GM20000 (cell line): ENCODE measurements around the gene OR51B5.
"Not testable (repeated sequence)": the region's sequence is repeated elsewhere in the genome, so short reads cannot be mapped to it uniquely, and the experiment has no call there.

Experiments used
- DNase-seq: peaks from one replicate; pipeline ENCODE4 v3.0.0; 2012; ENCODE audit warnings: low spot score
- TF ChIP-seq, protein P1 (sequence below): IDR thresholded peaks from 2 replicates; pipeline ENCODE4 v1.5.1; 2012; ENCODE audit warnings: mild to moderate bottlenecking, control low read depth; ENCODE audit errors: extremely low read depth, missing control alignments

OR51B5 gene

DNA sequence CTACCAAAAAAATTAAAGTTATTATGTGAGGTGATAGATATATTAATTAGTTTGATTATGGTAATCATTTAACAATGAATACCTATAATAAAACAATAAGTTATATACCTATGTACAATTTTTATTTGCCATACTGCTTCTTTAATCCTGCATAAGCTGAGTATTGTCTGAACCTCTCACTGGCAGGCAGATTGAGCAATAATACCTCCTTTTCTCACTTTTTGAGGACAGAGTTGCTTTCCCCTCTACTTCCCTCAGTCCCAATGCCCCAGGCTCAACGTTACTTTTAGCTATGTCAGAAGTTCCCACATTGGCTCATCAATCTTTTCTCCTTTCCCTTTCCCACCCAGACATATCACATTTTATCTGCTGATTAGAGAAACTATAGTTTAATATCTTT is 6.2 kb upstream of the OR51B5 start:
- no peak for DNase-seq
- TF ChIP-seq, protein P1, sequence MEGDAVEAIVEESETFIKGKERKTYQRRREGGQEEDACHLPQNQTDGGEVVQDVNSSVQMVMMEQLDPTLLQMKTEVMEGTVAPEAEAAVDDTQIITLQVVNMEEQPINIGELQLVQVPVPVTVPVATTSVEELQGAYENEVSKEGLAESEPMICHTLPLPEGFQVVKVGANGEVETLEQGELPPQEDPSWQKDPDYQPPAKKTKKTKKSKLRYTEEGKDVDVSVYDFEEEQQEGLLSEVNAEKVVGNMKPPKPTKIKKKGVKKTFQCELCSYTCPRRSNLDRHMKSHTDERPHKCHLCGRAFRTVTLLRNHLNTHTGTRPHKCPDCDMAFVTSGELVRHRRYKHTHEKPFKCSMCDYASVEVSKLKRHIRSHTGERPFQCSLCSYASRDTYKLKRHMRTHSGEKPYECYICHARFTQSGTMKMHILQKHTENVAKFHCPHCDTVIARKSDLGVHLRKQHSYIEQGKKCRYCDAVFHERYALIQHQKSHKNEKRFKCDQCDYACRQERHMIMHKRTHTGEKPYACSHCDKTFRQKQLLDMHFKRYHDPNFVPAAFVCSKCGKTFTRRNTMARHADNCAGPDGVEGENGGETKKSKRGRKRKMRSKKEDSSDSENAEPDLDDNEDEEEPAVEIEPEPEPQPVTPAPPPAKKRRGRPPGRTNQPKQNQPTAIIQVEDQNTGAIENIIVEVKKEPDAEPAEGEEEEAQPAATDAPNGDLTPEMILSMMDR: no peak

DNA sequence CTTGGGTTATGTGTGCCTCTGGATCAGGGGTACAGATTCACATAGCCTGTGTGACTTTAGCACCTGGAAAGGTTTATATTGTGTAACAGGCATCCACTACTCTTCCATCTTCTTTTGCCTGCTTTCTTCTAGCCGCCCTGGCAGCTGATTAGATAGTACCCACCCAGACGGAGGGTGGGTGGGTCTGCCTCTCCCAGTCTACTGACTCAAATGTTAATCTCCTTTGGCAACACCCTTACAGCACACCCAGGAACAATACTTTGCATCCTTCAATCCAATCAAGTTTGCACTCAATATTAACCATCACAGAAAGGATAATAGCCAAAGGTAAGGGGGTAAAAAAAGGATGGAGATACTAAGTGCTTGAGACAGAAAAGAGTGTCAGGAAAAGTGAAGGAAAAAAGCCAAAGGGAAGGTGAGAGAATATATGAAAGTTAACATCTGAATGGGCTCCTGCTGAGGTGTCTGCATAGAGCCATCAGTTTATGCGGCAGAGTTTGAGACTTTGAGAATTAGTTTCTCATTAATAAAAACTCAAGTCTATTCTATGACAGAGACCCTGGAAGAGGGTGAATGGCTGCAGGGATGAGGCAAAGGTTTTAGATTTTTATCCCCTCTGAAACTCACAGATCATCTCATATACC is 5.3 kb upstream of the OR51B5 start:
- TF ChIP-seq, protein P1: no peak
- DNase-seq: no peak

DNA sequence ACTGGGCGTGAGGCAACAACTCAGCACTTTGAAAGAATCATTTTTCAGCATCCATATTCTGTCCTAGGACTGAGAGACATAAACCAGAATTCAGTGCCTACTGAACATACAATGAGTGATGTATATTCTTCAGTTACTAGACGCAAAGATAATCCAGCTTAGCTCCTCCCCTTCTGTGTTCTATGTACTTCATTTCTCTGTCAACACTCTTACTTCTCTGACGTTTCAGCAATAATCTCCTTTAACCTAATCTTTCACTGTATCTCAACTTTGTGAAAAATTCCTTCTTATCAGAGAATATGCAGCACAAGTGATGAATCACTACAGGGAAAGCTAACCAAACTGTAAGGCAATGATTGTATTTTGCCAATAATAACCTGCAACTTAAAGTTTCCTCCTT is 2.5 kb upstream of the OR51B5 start:
- TF ChIP-seq, protein P1: no peak

DNA sequence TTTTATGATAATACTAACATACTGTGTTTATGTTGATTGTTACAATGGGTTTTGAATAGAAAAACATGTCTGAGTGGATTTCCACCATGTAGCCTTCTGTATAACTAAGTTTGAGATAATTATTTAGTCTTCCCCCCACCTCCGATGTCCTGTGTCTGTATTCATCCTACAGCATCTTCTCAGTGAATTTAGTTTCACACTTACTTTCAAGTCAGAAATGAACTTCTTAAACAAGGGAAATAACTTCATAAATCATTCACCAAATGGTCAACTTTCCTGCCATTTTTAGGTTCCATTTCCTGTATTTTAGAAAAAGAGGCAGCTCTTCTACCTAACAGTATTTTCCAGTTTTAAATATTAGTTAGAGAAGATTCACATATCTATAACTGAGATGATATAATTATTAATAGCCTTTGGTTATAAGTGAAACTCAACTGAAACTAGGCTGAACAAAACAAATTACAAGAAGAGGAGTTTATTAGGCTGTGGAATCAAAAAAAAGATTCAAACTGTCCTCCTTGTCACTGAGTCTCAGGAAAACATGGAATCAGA is 3.5 kb downstream of the OR51B5 start:
- TF ChIP-seq, protein P1: no peak
- no peak for DNase-seq

More for the DNA sequence above, 2.5 kb upstream of the OR51B5 start:
- DNase-seq: no peak

DNA sequence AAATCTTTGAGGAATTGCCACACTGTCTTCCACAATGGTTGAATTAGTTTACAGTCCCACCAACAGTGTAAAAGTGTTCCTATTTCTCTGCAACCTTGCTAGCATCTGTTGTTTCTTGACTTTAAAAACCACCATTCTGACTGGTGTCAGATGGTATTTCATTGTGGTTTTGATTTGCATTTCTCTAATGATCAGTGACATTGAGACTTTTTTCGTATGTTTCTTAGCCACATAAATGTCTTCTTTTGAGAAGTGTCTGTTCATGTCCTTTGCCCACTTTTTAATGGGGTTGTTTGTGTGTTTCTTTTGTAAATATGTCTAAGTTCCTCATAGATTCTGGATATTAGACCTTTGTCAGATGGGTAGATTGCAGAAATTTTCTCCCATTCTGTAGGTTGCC is 6.1 kb downstream of the OR51B5 start:
- DNase-seq: not testable (repeated sequence)

DNA sequence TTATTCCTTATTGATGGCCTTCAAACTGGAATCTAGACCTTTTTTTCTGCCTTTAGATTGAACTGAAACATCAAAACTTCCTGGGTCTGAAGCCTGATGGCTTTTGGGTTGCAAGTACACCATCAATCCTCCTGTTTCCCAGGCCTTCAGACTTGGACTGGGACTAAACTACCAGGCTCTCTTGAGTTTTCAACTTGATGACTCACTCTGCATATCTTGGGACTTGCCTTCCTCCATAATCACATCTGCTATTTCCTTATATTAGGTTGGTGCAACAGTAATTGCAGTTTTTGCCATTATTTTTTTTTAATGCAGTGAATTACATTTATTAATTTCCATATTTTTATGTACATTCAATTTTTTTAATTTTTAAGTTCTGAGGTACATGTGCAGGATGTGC is 7.0 kb downstream of the OR51B5 start:
- TF ChIP-seq, protein P1: no peak
- no peak for DNase-seq

DNA sequence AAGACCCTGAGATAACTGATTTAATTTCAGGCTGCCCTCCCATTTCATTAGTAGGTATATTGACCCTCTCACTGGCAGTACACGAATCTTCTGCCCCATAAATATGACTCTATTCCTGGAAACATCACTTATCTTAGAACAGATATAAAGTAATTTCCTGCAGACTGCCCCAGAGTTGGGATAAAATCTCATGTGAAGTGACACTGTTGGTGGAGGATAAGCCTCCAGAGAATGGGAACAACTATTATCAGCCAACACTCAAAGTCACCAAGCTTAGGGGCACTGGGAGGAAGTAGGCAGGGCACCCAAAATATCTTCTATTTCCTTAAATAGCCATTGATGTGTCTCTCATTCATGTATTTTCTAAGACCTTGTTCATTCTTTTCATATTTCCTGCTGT is 8.2 kb downstream of the OR51B5 start:
- no peak for DNase-seq
- TF ChIP-seq, protein P1: no peak

DNA sequence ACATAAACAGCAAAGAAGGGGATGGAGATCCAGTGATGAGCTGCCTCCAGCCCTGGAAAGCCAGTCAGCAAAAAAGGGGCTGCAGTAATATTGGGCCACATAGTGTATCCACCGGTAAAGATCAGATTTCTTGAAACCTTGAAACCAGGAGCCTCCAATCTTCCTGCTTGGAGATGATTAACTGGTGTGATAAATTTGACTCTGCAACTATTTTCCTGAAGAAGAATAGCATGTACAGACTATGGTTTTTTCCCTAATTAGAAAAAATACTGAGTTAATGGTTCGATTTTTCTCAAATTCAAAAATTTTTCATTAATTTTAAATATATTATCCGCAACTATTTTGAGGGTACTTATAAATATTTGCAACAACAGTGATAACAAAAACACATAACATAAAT is 19.1 kb downstream of the OR51B5 start, which contains the start of gene OR51B2:
Gene OR51B2, minus strand, starts transcription at position 101 of the 400 bp plus-strand sequence. Its CDS starts 0 bp downstream, at position 101.
- no peak for DNase-seq
- TF ChIP-seq, protein P1: no peak
